ENCODE results near the gene RRP8. TPM values are rescaled to one million over a fixed set of nuclear protein-coding genes. Genes with fewer than 3 reads are reported as not detected.

Gene RRP8
- total RNA-seq, 1 donor from 2014 or later, result 23.9 TPM

- peaks cover 4% of the 10 kb centered on the region for H3K9me3 Mint-ChIP-seq (ENCODE audit: unreplicated experiment)
- H3K36me3 Mint-ChIP-seq (ENCODE audit: low read depth, unreplicated experiment), result peaks cover 15% of the 10 kb centered on the region
- Histone ChIP-seq H3K9me3 (ENCODE audit: insufficient read depth, low read depth, low read length) (no peaks in the 10 kb centered on the region), H3K4me1 (ENCODE audit: insufficient read depth, low read length) (peaks cover 12% of the 10 kb centered on the region), H3K9ac (ENCODE audit: low read length) (no peak overlapping the region), H3K4me3 (ENCODE audit: insufficient read depth, low read depth, low read length) (no peak overlapping the region), H3K4me2 (ENCODE audit: low read length) (no peak overlapping the region), H4K20me1 (ENCODE audit: insufficient read depth, low read length) (peaks cover 9% of the 10 kb centered on the region), H3K27ac (ENCODE audit: low read depth, low read length) (no peak overlapping the region), H3K27me3 (ENCODE audit: insufficient read depth, low read length) (no peaks in the 10 kb centered on the region), H3K36me3 (ENCODE audit: insufficient read depth, low read length) (peaks cover 2% of the 10 kb centered on the region), H3K79me2 (ENCODE audit: insufficient read depth, low read length) (no peaks in the 10 kb centered on the region), H2AFZ (ENCODE audit: low read depth, low read length) (no peak overlapping the region)
- H3K27me3 Mint-ChIP-seq (ENCODE audit: low read depth, unreplicated experiment), result peaks cover 3% of the 10 kb centered on the region
- H3K27ac Mint-ChIP-seq (ENCODE audit: unreplicated experiment), result no peak overlapping the region
- FAIRE-seq, result no peak
- no peak overlapping the region for H3K4me3 Mint-ChIP-seq (ENCODE audit: unreplicated experiment)
- no peak for DNase-seq (ENCODE audit: low read depth)
- TF ChIP-seq CTCF (IDR thresholded peaks at IDR 0.05; ENCODE audit: insufficient read depth, low read depth, low read length) (no peak), EZH2 (IDR thresholded peaks at IDR 0.05; ENCODE audit: insufficient read depth, low read length) (no peak)
- peaks cover 10% of the 10 kb centered on the region for H3K4me1 Mint-ChIP-seq (ENCODE audit: low read depth, unreplicated experiment)
Measured at GRCh38 chr11:6565988-6566703, 37.3 kb downstream of the RRP8 start.

- FAIRE-seq, result no peak
- Histone ChIP-seq H3K79me2 (ENCODE audit: insufficient read depth, low read length) (no peaks in the 10 kb centered on the region), H3K9ac (ENCODE audit: low read length) (no peak overlapping the region), H3K9me3 (ENCODE audit: insufficient read depth, low read depth, low read length) (no peaks in the 10 kb centered on the region), H3K27ac (ENCODE audit: low read depth, low read length) (no peak overlapping the region), H3K27me3 (ENCODE audit: insufficient read depth, low read length) (no peaks in the 10 kb centered on the region), H3K36me3 (ENCODE audit: insufficient read depth, low read length) (peaks cover 2% of the 10 kb centered on the region), H3K4me2 (ENCODE audit: low read length) (no peak overlapping the region), H2AFZ (ENCODE audit: low read depth, low read length) (no peak overlapping the region), H4K20me1 (ENCODE audit: insufficient read depth, low read length) (peaks cover 9% of the 10 kb centered on the region), H3K4me3 (ENCODE audit: insufficient read depth, low read depth, low read length) (no peak overlapping the region), H3K4me1 (ENCODE audit: insufficient read depth, low read length) (peaks cover 12% of the 10 kb centered on the region)
- Mint-ChIP-seq H3K9me3 (ENCODE audit: unreplicated experiment) (peaks cover 4% of the 10 kb centered on the region), H3K27ac (ENCODE audit: unreplicated experiment) (no peak overlapping the region), H3K27me3 (ENCODE audit: low read depth, unreplicated experiment) (peaks cover 3% of the 10 kb centered on the region), H3K36me3 (ENCODE audit: low read depth, unreplicated experiment) (peaks cover 18% of the 10 kb centered on the region), H3K4me3 (ENCODE audit: unreplicated experiment) (no peak overlapping the region), H3K4me1 (ENCODE audit: low read depth, unreplicated experiment) (peaks cover 10% of the 10 kb centered on the region)
- no peak for TF ChIP-seq CTCF (IDR thresholded peaks at IDR 0.05; ENCODE audit: insufficient read depth, low read depth, low read length)
- TF ChIP-seq EZH2 (IDR thresholded peaks at IDR 0.05; ENCODE audit: insufficient read depth, low read length), result no peak
- DNase-seq (ENCODE audit: low read depth), result no peak
Measured at GRCh38 chr11:6565325-6565724, 38.1 kb downstream of the RRP8 start.

GRCh38 chr11:6563667-6564066 lies 39.7 kb downstream of the RRP8 start:
- Mint-ChIP-seq H3K36me3 (ENCODE audit: low read depth, unreplicated experiment) (peaks cover 26% of the 10 kb centered on the region), H3K27me3 (ENCODE audit: low read depth, unreplicated experiment) (peaks cover 3% of the 10 kb centered on the region), H3K9me3 (ENCODE audit: unreplicated experiment) (peaks cover 4% of the 10 kb centered on the region), H3K4me1 (ENCODE audit: low read depth, unreplicated experiment) (peaks cover 6% of the 10 kb centered on the region), H3K27ac (ENCODE audit: unreplicated experiment) (no peak overlapping the region), H3K4me3 (ENCODE audit: unreplicated experiment) (no peak overlapping the region)
- FAIRE-seq, result no peak
- Histone ChIP-seq H3K79me2 (ENCODE audit: insufficient read depth, low read length) (no peaks in the 10 kb centered on the region), H3K27me3 (ENCODE audit: insufficient read depth, low read length) (no peaks in the 10 kb centered on the region), H3K36me3 (ENCODE audit: insufficient read depth, low read length) (peaks cover 2% of the 10 kb centered on the region), H4K20me1 (ENCODE audit: insufficient read depth, low read length) (peaks cover 9% of the 10 kb centered on the region), H3K4me1 (ENCODE audit: insufficient read depth, low read length) (peaks cover 10% of the 10 kb centered on the region), H3K4me2 (ENCODE audit: low read length) (no peak overlapping the region), H3K9me3 (ENCODE audit: insufficient read depth, low read depth, low read length) (no peaks in the 10 kb centered on the region), H3K9ac (ENCODE audit: low read length) (no peak overlapping the region), H2AFZ (ENCODE audit: low read depth, low read length) (no peak overlapping the region), H3K4me3 (ENCODE audit: insufficient read depth, low read depth, low read length) (no peak overlapping the region), H3K27ac (ENCODE audit: low read depth, low read length) (no peak overlapping the region)
- no peak for DNase-seq (ENCODE audit: low read depth)
- no peak for TF ChIP-seq CTCF (IDR thresholded peaks at IDR 0.05; ENCODE audit: insufficient read depth, low read depth, low read length)
- TF ChIP-seq EZH2 (IDR thresholded peaks at IDR 0.05; ENCODE audit: insufficient read depth, low read length), result no peak
